WERI-Rb-1 (cell line): ENCODE measurements around the gene TAF1D.

Source experiments
- DNase-seq: peaks from one replicate; pipeline ENCODE4 v3.0.0-alpha.2; 2020
- H3K27ac ChIP-seq: fragments of 250-450 bp; sonication (Bioruptor Pico); 2 replicates; pipeline ENCODE4 v1.5.1; 2020; ENCODE audit warnings: mild to moderate bottlenecking, moderate library complexity
- H3K27me3 ChIP-seq: fragments of 250-450 bp; sonication (Bioruptor Pico); 2 replicates; pipeline ENCODE4 v1.5.1; 2021; ENCODE audit warnings: mild to moderate bottlenecking, low read depth, moderate library complexity; ENCODE audit not compliant: insufficient read depth, severe bottlenecking
- H3K36me3 ChIP-seq: fragments of 250-450 bp; sonication (Bioruptor Pico); 2 replicates; pipeline ENCODE4 v1.5.1; 2020; ENCODE audit warnings: mild to moderate bottlenecking, moderate library complexity
- H3K4me3 ChIP-seq: 2 replicates; pipeline ENCODE4 v1.5.1; 2011; ENCODE audit warnings: low read depth, mild to moderate bottlenecking, control low read depth, low read length
- H3K9me3 ChIP-seq: fragments of 250-450 bp; sonication (Bioruptor Pico); 2 replicates; pipeline ENCODE4 v1.5.1; 2021; ENCODE audit warnings: mild to moderate bottlenecking, moderate library complexity; ENCODE audit not compliant: severe bottlenecking
- TF ChIP-seq, protein P1 (sequence below): IDR thresholded peaks from 2 replicates; pipeline ENCODE4 v1.5.1; 2011; ENCODE audit warnings: low read depth, mild to moderate bottlenecking, control low read depth, inconsistent platforms, low read length

The TAF1D gene

GRCh38 chr11:93737904-93738612, 3.2 kb downstream of the TAF1D start:
- Histone ChIP-seq H3K27me3 (no peaks in the 10 kb centered on the region), H3K36me3 (peaks cover 70% of the 10 kb centered on the region), H3K4me3 (no peak overlapping the region), H3K27ac (no peak overlapping the region), H3K9me3 (no peaks in the 10 kb centered on the region)
- TF ChIP-seq, protein P1, sequence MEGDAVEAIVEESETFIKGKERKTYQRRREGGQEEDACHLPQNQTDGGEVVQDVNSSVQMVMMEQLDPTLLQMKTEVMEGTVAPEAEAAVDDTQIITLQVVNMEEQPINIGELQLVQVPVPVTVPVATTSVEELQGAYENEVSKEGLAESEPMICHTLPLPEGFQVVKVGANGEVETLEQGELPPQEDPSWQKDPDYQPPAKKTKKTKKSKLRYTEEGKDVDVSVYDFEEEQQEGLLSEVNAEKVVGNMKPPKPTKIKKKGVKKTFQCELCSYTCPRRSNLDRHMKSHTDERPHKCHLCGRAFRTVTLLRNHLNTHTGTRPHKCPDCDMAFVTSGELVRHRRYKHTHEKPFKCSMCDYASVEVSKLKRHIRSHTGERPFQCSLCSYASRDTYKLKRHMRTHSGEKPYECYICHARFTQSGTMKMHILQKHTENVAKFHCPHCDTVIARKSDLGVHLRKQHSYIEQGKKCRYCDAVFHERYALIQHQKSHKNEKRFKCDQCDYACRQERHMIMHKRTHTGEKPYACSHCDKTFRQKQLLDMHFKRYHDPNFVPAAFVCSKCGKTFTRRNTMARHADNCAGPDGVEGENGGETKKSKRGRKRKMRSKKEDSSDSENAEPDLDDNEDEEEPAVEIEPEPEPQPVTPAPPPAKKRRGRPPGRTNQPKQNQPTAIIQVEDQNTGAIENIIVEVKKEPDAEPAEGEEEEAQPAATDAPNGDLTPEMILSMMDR = no peak
- DNase-seq = no peak

DNA sequence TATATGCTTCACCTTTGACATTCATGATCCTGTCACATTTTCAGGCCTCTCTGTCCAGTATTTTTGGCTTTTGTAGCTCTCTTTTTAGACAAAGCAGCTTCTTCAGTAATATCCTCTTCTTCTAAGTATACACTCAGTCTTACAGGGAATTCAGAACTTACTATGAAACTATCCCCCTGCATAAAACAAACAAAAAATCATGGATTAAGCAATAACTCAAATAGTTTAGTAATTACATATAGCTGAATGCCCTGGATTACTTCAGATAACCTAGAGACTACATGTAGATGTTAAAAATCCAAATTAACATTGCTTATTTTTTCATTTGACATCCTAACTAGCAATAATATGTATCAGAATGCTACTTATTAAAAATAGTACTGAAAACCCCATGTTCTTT, 5.2 kb downstream of the TAF1D start:
- Histone ChIP-seq H3K36me3 (peaks cover 88% of the 10 kb centered on the region), H3K27ac (no peak overlapping the region), H3K9me3 (no peaks in the 10 kb centered on the region), H3K27me3 (no peaks in the 10 kb centered on the region), H3K4me3 (no peak overlapping the region)
- TF ChIP-seq, protein P1 = no peak
- DNase-seq = no peak

DNA sequence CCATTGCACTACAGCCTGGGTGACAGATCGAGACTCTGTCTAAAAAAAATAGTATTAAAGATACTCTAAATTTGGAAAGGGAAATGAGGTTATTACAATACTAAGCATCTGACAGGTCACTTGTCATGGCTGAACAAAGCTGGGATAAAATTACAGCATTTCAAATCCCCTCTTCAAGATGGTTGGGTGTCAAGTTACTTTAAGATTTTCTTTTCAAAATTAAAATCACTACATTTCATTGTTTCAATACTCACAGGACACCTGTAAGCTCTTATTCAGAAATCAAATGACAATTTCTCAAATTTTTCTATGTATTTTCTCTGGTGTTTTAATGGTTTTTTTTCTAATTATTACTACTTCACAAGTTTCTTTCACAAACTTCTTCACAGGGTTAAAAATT, 5.7 kb downstream of the TAF1D start:
- Histone ChIP-seq H3K27me3 (no peaks in the 10 kb centered on the region), H3K9me3 (no peaks in the 10 kb centered on the region), H3K27ac (no peak overlapping the region; the same call in 1 of the 2 replicates), H3K4me3 (no peak overlapping the region), H3K36me3 (peaks cover 93% of the 10 kb centered on the region)
- DNase-seq = no peak
- TF ChIP-seq, protein P1 = no peak

GRCh38 chr11:93734427-93735222, 6.7 kb downstream of the TAF1D start:
- peaks cover 99% of the 10 kb centered on the region for H3K36me3 ChIP-seq
- DNase-seq = no peak
- no peaks in the 10 kb centered on the region for H3K27me3 ChIP-seq
- TF ChIP-seq, protein P1 = no peak
- no peak overlapping the region for H3K4me3 ChIP-seq
- no peak overlapping the region for H3K27ac ChIP-seq
- no peaks in the 10 kb centered on the region for H3K9me3 ChIP-seq

DNA sequence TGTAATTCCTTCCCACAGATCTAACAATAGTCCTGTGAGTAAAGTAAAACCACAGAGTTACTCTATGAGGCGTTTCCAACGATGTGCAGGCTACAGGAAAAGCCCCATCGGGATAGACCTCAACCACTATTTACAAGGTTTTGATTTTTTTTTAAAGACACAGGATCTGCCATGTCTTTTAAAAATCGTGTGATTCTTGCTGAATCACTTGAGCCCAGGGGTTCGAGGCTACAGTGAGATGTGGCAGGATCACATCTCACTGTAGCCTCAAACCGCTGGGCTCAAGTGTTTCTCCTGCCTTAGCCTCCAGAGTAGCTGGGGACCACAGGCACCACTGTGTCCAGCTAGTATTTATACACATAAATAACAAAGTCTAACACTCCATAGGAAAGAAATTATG, 7.8 kb downstream of the TAF1D start:
- Histone ChIP-seq H3K9me3 (no peaks in the 10 kb centered on the region), H3K27me3 (no peaks in the 10 kb centered on the region), H3K27ac (no peak overlapping the region), H3K36me3 (peaks cover 99% of the 10 kb centered on the region), H3K4me3 (no peak overlapping the region)
- TF ChIP-seq, protein P1 = no peak
- no peak for DNase-seq
